HUES48 (cell line): ENCODE results near the gene STXBP6.
"Not testable (repeated sequence)": the region's sequence is repeated elsewhere in the genome, so short reads cannot be mapped to it uniquely, and the experiment has no call there.

Experiments used
- H3K27ac ChIP-seq: one replicate; pipeline ENCODE4 v1.7.0; 2013; ENCODE audit warnings: low read depth, low read length, inconsistent platforms
- H3K27me3 ChIP-seq: 2 replicates; pipeline ENCODE4 v1.6.1; 2013; ENCODE audit warnings: mild to moderate bottlenecking, low read length; ENCODE audit not compliant: control insufficient read depth, insufficient read depth
- H3K36me3 ChIP-seq: 2 replicates; pipeline ENCODE4 v1.6.1; 2013; ENCODE audit warnings: low read length; ENCODE audit not compliant: control insufficient read depth, insufficient read depth
- H3K4me1 ChIP-seq: 2 replicates; pipeline ENCODE4 v1.6.1; 2013; ENCODE audit warnings: mild to moderate bottlenecking, low read length; ENCODE audit not compliant: control insufficient read depth, insufficient read depth
- H3K4me3 ChIP-seq: 2 replicates; pipeline ENCODE4 v1.5.1; 2013; ENCODE audit warnings: mild to moderate bottlenecking, low read depth, low read length
- H3K9ac ChIP-seq: 2 replicates; pipeline ENCODE4 v1.6.1; 2013; ENCODE audit warnings: mild to moderate bottlenecking, low read depth, low read length, moderate library complexity
- H3K9me3 ChIP-seq: 2 replicates; pipeline ENCODE4 v1.6.1; 2013; ENCODE audit warnings: low read length; ENCODE audit not compliant: control insufficient read depth, insufficient read depth

STXBP6 gene

GRCh38 chr14:24965934-24966578, 83.9 kb downstream of the STXBP6 start:
- Histone ChIP-seq H3K4me3 (no peak overlapping the region), H3K9me3 (no peaks in the 10 kb centered on the region), H3K36me3 (no peaks in the 10 kb centered on the region), H3K27ac (no peak overlapping the region), H3K27me3 (no peaks in the 10 kb centered on the region), H3K9ac (no peak overlapping the region), H3K4me1 (peaks cover 8% of the 10 kb centered on the region)

DNA sequence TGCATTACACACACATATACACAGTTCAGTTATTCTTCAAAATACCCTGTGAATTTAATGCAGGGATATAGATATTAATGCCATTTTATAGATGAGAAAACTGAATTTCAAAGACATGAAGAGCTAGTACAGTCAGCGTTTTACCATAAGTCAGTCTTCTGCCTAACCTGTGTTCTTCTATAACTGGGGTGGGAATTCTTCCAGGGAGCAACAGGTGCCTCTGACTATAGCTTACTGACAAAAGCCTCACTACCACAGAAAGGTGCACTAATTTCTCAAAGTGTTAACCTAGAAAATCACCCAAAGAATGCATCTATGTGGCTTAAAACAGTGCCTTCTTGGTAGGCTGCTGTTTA, 84.4 kb downstream of the STXBP6 start:
- Histone ChIP-seq H3K4me1 (peaks cover 8% of the 10 kb centered on the region), H3K4me3 (no peak overlapping the region), H3K27me3 (no peaks in the 10 kb centered on the region), H3K36me3 (no peaks in the 10 kb centered on the region), H3K9me3 (no peaks in the 10 kb centered on the region), H3K27ac (no peak overlapping the region), H3K9ac (no peak overlapping the region)

- H3K9me3 ChIP-seq, result no peaks in the 10 kb centered on the region
- no peak overlapping the region for H3K9ac ChIP-seq
- H3K4me1 ChIP-seq, result peaks cover 12% of the 10 kb centered on the region
- no peaks in the 10 kb centered on the region for H3K36me3 ChIP-seq
- H3K27me3 ChIP-seq, result no peaks in the 10 kb centered on the region
- H3K4me3 ChIP-seq, result no peak overlapping the region
- H3K27ac ChIP-seq, result no peak overlapping the region
Measured at GRCh38 chr14:24964591-24964990, 85.4 kb downstream of the STXBP6 start.

DNA sequence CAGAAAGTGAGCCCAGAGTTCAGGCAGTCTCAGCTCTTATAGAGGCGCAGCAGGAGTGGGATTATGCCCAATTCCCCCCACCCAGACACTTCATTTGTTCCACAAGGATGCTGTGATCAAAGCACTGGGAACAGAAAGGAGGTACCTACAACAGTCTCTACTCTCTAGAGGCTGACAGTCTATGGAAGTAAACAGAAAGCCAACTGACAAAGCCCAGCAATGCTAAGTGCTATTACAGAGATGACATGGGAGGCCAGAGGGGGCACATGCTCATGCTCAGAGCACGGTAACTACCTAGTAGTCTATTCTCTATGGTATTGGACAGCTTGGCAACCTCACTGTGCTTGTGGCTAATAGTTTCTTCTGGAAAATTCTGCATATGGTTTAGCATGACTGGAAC, 85.9 kb downstream of the STXBP6 start:
- Histone ChIP-seq H3K36me3 (no peaks in the 10 kb centered on the region), H3K27ac (no peak overlapping the region), H3K9me3 (no peaks in the 10 kb centered on the region), H3K4me1 (peaks cover 15% of the 10 kb centered on the region), H3K9ac (no peak overlapping the region), H3K27me3 (no peaks in the 10 kb centered on the region), H3K4me3 (no peak overlapping the region)

GRCh38 chr14:24962118-24962517, 87.8 kb downstream of the STXBP6 start:
- H3K27me3 ChIP-seq, H3K4me3 ChIP-seq, H3K36me3 ChIP-seq, H3K9me3 ChIP-seq, H3K27ac ChIP-seq, H3K9ac ChIP-seq: not testable (repeated sequence)
- H3K4me1 ChIP-seq, result peaks cover 28% of the 10 kb centered on the region

DNA sequence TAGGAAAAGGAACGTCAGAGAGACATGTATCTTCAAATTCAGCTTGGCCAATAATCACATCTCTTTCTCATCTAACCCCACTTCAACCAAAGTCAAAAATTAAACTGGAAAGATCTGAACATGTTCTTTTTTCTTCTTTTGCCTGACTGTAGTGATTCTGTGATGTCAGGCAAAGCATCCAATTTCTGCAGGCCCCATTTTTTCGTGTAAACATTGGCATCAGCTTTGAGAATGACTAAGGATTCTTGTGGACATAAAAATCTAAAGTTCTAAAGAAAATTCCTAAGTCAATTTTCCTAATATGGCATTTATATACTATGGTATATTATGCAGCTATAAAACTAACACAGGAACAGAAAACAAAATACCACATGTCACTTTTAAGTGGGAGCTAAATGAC, 89.1 kb downstream of the STXBP6 start:
- H3K4me3 ChIP-seq, result no peak overlapping the region
- H3K36me3 ChIP-seq, result no peaks in the 10 kb centered on the region
- H3K9ac ChIP-seq, result no peak overlapping the region
- H3K4me1 ChIP-seq, result peaks cover 27% of the 10 kb centered on the region
- H3K27me3 ChIP-seq, result no peaks in the 10 kb centered on the region
- H3K27ac ChIP-seq, result no peak overlapping the region
- H3K9me3 ChIP-seq, result no peaks in the 10 kb centered on the region

- Histone ChIP-seq H3K27me3 (no peaks in the 10 kb centered on the region), H3K4me1 (peaks cover 26% of the 10 kb centered on the region), H3K27ac (no peak overlapping the region), H3K36me3 (no peaks in the 10 kb centered on the region), H3K9ac (no peak overlapping the region), H3K4me3 (no peak overlapping the region), H3K9me3 (no peaks in the 10 kb centered on the region)
Measured at GRCh38 chr14:24959791-24960331, 90.1 kb downstream of the STXBP6 start.

GRCh38 chr14:24958271-24958670, 91.7 kb downstream of the STXBP6 start:
- Histone ChIP-seq H3K9me3 (no peaks in the 10 kb centered on the region), H3K36me3 (no peaks in the 10 kb centered on the region), H3K4me1 (peaks cover 34% of the 10 kb centered on the region), H3K4me3 (no peak overlapping the region), H3K27ac (no peak overlapping the region), H3K9ac (no peak overlapping the region; the same call in 1 of the 2 replicates), H3K27me3 (no peaks in the 10 kb centered on the region)

DNA sequence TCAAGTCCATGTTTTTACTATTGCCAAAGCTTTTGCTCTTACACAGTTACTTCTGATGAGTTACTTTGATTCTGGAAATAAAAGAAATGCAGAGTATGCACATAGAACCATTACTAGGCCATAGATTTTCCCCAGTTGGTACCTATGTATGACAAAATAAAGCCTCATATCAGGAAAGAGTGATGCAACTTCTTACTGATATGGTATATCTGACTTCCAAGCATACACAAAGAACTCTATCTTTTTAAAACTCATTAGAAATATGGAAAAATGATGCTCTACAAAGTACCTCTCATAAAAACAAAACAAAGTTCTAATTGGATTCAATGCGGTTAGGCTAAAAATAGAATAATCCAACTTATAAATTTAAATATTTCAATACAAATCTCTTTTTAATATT, 92.1 kb downstream of the STXBP6 start:
- Histone ChIP-seq H3K4me3 (no peak overlapping the region), H3K27ac (no peak overlapping the region), H3K27me3 (no peaks in the 10 kb centered on the region), H3K36me3 (no peaks in the 10 kb centered on the region), H3K9me3 (no peaks in the 10 kb centered on the region), H3K9ac (no peak overlapping the region), H3K4me1 (peaks cover 38% of the 10 kb centered on the region)

DNA sequence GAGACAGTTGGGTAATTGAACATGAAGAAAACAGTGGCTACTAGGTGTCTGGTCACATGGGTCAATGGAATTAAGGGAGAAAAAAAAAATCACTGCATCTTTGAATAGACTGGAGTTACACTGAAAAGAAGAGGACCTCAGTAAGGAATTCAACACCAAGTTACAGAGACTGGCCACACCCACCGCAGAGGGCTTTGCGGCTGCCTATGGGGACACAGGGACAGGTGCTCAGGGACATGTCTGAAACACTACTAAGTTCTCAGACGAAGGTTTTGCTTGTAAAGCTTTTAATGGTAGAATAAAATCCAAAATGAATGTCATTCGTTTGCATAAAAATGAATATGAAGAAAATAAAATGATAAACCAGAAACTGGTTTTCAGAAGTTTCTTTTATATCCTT, 93.8 kb downstream of the STXBP6 start:
- no peak overlapping the region for H3K9ac ChIP-seq

DNA sequence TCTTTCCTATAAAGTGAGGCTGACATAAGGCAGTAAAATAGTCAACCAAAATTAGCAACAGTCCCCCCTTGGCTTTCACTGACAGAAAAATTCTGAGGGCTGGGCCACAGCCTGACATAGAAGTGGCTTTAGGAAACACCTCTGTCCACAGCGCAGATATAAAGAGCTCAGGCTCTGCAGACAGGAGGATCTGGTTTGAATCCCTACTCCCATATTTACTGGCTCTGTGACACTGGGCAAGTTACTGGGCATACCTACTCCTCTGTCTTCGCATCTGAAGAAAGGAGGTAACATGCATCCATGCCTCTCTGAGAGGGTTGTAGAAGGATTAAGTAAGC, 95.3 kb downstream of the STXBP6 start:
- Histone ChIP-seq H3K9me3 (no peaks in the 10 kb centered on the region), H3K9ac (no peak overlapping the region), H3K36me3 (no peaks in the 10 kb centered on the region), H3K27ac (no peak overlapping the region), H3K4me1 (peaks cover 42% of the 10 kb centered on the region), H3K27me3 (no peaks in the 10 kb centered on the region), H3K4me3 (no peak overlapping the region)

More for the DNA sequence above, 93.8 kb downstream of the STXBP6 start:
- no peak overlapping the region for H3K27ac ChIP-seq
- peaks cover 46% of the 10 kb centered on the region for H3K4me1 ChIP-seq
- no peaks in the 10 kb centered on the region for H3K27me3 ChIP-seq
- H3K4me3 ChIP-seq, result no peak overlapping the region
- H3K9me3 ChIP-seq, result no peaks in the 10 kb centered on the region
- no peaks in the 10 kb centered on the region for H3K36me3 ChIP-seq
